Activated CD4-positive, alpha-beta T cell treated with anti-CD3 and anti-CD28 coated beads for 24 hours (primary cell): ENCODE measurements around the gene KRT4.

ENCODE experiments used
- DNase-seq, 2 donors: peaks; one replicate each; pipeline ENCODE4 v3.0.0-alpha.2; 2020; ENCODE audit warnings: low read depth in 2 of 2

KRT4 gene

DNA sequence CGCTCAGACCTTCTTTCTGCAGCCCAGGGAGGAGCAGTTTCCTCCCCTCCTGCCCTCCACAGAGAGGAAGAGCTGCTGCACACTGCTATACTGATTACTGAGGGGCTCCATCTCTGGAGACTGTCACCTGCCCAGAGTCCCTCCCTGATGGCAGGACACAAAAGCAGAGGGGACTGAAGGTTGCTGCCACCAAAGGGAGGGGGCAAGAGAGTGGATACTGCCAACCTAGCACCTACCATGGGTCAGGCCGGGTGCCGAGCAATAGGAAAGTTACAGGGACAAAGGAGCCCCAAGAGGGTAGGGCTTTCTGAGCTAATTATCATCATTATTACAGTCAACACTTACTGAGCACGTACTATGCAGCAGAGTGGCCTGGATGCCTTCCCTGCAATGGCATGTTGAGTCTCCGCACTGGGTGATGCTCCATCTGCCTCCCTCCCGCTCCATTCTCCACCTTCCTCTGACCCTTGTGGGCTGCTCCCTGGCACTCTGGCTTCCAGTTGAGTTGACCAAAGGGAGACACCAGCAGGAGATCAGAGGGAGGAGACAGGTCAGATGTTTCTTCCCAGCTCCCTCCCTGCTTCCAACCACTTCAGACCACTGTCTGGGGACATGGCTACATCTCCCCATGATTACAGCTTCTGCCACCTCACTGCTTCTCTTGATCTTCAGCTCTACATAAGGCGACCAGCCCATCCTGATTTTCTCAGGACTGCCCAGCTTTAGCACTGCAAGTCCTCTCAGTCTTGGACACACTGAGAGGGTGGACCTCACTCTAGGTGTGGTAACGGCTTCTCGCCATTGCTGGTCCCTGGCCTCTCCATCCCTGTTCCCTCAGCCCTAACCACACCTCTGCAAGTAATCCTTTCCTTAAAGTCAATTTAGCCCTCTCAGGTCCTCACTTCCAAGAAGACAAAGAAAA is 22.8 kb upstream of the KRT4 start:
- no peak for DNase-seq

DNA sequence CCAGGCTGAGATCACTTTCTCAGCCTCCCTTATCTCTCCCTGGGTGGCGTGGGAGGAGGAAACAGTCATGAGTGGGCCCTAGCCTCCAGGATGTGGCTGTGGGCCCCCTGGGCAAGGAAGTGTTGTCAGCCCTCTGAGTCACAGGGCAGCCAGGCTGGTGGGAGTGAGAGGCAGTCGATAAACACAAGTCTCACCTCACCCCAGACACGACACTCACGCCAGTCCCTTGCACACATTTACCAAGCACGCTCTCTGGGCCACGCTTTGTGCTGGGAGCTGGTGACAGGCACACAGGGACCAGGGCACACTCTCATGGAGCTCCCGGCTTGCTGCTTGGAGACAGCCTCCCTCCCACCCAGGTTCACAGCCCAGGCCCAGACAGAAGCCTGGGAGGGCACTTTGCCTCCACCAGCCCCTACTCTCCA is 22.1 kb upstream of the KRT4 start:
- DNase-seq = peak; percentile 34 to 42

DNA sequence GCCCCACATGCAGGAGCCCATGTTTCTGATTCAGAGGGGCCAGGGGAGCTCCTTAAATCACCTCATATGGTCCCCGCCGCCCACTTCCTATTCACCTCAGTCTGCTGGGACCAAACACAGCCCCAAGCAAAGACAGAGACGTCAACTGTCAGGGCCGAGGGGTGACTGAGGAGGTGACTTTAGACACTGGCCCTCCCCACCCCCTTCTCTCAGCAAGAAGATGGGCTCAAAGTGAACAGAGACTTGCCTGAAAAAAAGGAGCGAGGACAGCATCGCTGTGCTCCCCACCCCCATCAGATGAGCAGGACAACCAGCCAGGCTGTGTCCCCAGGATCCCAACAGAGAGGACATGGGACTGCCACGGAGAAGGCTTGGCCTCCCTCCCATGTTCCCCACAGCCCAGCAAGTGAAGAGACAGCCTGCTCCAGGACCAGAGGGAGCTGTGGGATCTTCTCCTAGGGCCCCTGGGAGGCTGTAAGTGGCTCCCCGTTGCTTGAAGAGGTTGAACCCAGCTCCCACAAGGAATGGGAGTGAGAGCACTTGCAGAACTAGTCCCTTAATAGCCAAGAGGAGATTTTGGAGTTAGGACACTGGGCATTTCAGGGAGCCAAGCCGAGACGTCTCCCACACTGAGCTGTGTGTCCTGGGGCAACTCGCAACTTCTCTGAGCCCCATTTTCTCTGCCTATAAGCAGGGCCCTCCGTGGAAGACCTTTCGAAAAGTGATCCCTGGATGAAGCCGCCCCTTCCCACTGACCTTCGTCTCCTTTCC is 21.5 kb upstream of the KRT4 start:
- DNase-seq = no peak

DNA sequence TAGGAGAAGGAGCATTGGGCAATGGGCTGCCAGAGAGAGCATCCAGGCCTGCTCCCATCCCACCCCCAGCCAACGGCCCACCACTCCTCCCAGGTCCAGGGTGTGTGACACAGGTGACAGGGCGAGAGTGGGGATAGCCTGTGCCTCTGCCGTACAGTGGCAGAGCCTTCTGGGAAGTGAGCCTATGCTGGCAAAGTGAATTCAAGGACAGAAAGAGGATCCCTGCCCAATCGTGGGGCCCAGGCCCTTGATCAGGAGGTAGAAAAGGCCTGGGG is 20.7 kb upstream of the KRT4 start:
- DNase-seq = no peak

DNA sequence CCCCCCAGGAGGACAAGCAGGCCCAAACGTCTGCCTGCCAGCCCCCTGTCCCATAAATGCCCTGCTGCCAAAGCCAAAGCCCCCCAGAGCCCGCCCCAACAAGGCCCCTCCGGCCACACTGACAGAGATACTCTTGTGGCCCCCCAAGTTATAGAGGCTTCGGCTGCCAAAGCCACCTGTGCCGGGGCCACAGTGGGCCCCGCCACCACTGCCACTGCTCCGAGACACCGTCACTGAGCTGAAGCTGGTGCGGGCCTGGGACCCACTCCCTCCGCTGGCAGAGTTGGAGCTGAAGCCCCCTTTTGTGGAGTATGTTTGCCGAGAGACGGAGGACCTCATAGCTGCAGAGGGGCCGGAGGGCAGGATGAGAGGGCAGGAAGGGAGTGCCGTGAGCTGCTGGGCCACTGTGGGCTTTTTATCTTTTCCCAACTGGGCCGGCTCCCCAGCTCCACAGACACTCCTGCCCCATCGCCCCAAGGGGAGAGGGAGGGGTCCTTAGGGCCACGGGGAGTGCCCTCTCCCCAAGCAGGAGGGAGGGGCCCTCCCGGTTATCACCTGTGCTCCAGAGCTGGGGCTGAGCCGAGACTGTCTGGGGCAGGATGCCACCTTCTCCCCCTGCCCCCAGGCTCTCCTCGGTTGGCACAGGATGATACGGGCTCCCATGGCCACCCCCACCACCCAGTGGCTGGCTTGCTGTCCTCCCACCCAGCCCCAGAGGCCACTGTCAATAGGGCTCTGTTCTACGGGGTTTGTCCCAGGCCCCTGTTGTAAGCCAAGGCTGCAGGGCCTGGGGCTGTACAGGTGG is 20.2 kb upstream of the KRT4 start, which contains the start of gene KRT79:
KRT79 (minus strand) TSS at position 390 of the 805 bp plus-strand sequence; CDS start at position 339, 51 bp downstream.
- no peak for DNase-seq

DNA sequence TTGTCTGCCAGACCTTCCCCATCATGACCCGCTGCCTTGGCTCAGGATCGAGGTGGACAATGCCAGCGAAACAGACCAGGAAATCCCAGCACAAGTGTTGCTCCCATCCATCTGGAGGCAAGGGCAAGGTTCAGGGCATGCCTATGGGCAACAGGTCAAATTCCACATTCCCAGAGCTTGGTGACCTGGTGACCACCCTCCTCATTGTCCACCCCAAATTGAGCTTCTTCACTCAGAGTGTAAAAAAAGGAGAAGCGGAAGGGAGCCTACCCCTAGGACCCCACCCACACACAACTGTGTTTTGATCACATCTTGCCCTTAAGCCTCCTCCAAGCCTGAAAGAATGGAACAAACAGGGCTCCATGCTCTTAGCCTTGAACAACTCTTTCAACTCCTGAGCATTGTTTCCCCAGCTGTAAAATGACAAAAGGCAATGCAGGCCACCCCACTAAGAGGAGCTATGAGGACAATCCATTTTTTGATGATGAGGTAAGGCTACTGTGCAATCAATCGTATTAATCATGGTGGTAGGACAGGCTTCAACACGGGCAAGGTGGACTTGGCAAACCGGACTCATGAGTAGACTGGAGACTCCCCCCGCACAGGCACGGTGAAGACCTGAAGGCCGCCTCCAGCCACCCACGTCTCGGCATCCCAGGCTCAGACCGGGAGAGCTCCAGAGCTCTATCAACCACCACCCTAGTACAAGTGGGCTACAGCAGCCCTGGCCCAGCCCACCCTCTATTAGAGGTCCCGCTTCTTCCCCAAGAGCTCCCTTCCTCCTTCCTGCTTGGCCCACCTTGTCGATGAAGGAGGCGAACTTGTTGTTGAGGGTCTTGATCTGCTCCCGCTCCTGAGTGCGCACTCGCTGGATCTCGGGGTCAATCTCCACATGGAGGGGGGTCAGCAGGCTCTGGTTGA is 19.3 kb upstream of the KRT4 start:
- no peak for DNase-seq

DNA sequence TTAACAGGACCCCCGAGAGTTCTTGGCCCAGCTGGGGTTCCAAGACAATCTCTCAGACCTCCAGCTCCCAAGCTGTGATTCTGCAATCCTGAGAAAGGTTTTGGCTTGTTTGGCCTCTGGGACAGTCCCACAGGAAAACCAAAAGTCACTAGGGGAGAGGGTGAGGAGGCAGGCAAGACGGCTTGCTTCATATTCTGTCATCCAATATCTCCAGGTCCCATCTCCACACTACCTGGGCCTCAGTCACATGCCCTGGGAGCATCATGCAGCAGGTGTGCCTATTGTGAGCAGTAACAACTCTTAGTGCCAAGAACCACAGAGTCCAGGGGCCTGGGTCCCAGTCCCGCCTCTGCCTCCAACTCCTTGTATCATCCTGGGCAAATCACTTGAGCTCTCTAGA is 18.5 kb upstream of the KRT4 start:
- no peak for DNase-seq

DNA sequence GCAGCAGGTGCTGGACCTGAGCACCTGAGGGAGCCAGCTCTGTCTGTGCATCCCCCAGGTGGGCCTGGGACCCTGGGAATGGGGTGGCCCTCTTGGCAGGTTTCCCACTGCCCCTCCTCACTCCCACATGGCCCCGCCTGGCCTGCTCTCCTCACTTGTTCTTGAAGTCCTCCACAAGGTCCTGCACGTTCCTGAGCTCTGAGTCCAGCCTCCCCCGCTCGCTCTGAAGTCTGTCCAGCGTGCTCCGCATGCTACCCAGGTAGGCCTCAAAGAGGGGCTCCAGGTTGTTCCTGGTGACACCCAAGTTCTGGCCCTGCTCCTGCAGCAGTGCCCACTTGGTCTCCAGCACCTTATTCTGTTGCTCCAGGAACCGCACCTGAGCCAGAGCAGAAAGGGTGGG is 17.3 kb upstream of the KRT4 start:
- no peak for DNase-seq

DNA sequence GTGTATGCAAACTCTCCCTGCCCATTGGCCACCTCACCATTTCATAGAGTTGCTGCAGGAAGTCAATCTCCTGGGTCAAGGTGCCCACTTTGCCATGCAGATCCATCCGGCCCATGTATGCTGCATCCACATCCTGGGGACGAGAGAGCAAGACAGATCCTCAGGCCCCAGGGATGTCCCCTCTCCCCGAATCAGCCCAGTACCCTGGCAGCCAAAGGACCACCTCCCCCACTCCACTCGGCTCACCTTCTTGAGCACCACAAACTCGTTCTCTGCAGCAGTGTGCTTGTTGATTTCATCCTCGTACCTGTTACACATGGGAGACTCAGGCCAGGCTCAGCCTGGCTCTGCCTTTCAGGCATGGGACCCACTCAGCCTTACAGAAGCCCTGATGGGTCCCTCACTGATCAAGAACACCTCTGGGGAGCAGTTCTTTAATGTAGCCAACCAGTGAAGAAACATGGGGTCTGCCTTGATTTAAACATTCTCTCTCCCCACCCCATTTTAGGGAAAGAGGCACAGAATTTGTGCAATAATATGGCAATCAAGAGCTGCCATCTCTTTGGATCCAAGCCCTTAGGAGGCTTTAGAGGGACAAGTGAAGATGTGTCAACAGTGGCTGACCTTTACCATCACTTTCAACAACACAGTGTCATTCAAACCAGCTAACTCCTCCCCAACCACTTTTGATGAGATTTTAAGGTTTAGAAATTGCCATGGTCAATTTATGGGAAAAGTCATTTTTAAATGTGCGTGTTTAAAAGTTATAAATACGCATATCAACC is 16.3 kb upstream of the KRT4 start:
- DNase-seq = no peak

DNA sequence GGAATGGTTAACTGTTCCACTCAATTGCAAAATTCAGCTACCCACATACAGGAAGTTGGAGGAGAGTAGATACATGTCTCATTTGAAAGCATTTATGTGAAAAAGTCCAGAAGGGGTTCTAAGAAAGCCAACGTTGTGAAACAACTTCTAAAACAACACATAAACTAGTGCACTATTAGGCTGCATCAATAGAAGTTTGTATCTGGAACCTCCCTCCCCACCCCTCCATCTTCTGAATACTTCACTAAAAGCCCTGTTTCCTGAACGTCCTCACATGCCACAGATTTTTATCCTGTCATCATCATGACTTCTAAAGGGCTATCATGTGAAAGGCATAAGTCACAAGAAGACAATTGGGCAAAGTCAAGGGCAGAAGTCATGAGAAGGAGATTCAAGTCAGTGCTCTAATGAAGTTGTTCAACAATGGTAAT is 14.7 kb upstream of the KRT4 start:
- DNase-seq = no peak

DNA sequence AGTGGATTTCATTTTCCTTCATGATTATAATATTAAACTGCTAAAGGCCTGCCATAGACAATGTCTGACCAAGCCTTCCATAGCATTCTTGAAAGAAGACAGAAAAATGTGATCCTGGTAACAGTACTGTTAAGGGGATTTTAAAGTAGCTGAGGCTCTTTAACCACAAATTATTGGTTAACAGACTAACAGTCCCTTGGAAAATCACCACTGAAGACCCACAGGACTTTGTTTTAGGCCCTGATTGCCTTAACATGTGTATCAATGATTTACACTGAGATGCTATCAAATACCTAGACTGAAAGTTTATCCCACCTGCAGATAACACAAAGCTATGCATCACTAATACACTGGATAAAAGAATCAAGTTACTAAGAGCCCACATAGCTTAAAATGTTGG is 14.2 kb upstream of the KRT4 start:
- no peak for DNase-seq

DNA sequence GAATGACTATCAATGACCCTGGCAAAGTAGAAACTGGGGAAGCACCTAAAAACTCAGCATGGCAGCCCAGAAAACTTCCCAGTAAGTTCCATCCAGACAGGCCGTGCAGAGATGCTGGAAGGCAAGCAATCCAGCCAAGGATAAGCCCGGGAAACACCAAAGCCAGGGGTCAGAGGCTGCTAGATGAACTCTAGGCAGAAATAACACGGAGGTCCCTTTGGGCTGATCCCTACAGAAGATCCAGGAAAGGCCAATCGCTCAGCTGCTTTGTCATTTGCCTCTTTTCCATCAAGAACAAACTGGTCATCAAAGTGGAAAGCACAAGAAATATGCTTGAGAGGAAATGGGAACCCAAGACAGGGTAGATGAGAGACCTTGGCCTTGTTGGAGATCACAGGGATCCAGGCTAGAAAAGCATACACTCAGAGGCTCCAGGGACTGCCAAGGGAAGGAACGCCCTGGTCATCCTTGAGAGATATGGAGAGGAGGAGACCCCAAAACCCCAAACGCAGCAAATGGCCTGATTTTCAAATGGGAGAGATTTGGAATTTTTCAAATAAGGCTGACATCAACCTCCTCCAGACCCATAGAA is 13.7 kb upstream of the KRT4 start:
- DNase-seq = no peak

DNA sequence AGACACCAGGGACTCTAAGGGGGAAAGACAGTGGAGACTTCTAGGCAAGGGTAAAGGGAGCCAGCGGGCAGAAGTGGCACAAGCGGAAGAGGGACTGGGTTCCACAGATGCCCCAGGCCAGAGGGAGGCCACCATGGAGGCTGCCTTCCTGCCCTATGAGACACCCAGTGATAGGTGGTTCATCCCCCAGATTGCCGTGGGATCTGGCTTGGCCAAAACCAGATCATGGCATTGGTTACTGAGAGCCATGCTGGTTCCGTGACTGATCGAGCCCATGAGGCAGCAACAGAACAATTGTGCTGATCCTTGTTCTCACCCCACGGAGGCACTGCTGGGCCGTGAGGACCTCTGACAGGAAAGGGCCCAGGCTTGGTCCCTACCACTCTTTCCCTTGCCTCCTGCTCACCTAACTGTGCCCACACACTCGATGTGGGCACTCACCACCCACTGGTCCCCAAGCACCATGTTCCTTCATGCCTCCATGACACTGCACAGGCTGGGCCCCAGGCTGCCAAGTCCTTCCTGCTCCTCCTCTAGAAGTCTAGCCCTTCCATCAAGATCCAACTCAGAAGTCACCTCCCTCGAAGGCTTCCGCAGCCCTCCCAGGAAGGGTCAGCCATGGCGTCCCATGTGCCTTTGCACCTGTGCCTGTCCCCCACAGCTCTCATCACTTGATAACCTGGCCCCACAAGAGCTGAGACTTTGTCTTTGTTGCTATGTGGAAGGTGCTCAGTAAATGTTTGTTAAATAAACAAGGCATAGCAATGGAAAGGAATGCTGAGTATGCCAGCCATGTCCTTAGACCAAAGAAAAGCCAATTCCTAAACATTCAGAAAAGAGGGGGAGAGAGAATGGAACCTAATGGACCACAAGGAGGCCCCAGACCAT is 12.9 kb upstream of the KRT4 start:
- DNase-seq = no peak

DNA sequence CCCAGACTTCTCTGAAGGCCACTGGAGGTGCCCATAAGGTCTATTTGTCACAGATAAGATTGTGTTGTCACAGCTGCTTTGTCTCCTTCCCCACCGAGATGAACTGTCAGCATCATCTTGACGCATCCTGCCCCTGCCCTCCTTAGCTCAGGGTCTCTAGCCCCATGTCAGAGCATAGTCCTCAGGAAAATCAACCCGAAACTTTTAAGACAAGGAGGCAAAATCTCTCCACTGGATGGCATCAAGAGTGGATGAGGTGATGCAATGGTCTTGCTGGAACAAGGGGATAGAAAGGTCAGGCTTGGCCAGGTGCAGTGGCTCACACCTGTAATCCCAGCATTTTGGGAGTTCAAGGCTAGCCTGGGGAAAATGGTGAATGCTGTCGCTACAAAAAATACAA is 12.0 kb upstream of the KRT4 start:
- DNase-seq = no peak

DNA sequence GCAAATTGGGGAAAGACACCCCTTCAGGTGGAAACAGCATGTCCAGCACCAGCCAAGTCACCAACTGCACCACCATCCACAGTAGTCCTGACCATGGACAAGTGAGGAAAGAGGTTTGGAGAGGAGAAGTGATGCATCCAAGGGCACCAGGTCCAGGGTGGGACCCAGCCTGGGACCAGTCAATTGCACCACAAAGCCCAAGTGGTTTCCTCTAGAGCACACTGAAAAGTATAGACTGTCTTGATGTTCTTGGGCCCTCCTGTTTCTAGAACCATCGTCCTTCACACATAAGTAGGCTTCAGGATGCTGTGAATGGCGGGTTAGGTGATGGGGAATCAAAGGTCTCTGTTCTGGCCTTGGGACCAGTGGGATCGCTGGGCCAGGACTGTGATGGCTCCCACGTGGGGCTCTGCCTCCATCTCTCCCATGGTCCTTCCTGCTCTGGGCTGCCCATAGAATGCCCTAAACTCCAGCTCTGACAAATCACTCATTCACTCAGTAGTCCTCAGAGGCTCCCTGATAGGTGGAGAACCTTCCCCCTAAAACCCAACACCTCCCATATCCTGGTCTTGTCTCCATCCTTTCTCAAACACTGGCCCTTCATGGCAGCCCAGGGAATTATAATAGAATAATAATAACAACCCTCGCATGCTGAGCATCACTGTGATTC is 11.0 kb upstream of the KRT4 start:
- no peak for DNase-seq

DNA sequence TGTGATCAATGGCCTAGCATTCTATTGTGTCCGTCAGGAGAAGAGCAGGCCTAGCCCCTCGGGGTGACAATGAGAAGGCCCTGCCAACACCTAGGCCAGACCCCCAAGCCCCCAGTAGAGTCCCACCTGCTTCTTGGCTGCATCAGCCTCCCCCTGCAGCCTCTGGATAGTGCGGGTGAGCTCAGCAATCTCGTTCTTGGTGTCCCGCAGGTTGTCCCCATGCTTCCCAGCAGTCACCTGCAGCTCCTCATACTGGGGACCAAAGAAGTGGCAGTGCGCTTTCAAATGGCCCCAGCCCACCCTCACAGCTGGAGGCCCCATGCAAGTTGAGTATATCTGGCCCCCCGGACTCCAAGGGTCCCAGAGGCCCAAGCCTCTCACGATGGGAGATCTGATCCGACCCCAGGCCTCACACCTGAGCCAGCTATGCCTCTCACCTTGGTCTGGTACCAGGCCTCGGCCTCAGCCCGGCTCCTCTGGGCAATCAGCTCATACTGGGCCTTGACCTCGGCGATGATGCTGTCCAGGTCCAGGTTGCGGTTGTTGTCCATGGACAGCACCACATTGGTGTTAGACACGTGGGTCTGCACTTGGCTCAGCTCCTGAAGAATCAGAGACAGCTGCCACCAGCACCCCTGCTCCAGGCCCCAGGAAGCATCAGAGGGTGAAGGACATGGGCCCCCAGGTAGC is 10.0 kb upstream of the KRT4 start:
- DNase-seq = no peak

DNA sequence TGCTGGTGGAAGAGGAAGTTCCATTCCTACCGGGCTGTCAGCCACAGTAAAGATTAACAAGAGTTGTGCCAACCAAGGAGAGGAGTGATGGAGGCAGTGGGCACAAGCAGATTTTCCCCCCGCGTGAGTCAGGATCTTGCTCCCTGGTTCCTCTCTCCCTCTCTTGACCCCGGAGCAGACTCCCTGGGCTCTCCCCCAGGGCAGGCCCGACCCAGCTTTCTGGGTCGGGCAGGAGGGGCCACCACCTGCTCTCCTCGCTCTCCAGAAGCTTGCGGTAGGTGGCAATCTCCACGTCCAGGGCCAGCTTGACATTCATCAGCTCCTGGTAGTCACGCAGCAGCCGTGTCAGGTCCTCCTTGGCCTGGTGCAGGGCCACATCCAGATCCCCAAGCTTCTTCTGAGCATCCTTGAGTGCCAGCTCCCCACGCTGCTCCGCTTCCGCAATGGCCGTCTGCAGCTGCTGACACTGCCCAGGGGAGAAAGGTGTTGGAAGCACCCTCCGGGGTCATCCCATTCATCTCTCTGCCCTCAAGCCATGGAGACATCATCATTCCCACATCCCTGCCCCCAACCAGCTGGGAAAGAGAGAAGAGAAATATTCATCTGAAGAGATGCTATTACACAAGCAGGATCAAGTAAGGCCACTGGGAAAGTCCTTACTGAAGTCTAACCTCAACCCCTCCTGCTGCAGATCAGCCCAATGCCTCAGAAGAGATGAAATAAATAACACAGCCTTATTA is 9.0 kb upstream of the KRT4 start:
- DNase-seq = no peak
